GM12878 (cell line): ENCODE results near the gene MTMR10.

Source experiments
- BCLAF1 ChIP-seq: fragments of 450-650 bp; IDR thresholded peaks from 2 replicates; pipeline ENCODE4 v1.6.1; 2017; ENCODE audit warnings: antibody characterized with exemption, mild to moderate bottlenecking, moderate library complexity
- CHD1 ChIP-seq: IDR thresholded peaks from 2 replicates; pipeline ENCODE4 v1.6.1; 2012; ENCODE audit warnings: low read depth, low read length, improper control_type of control experiment
- CTCF ChIP-seq, 3 experiments: IDR thresholded peaks in 2 of 3; conservative IDR thresholded peaks in 1 of 3; 2 replicates each; pipeline ENCODE4 v1.5.1; 2011; ENCODE audit warnings: low read depth in 3 of 3, low read length in 3 of 3, mild to moderate bottlenecking in 3 of 3, control low read depth in 2 of 3, moderate library complexity in 2 of 3, inconsistent platforms in 1 of 3, mixed read lengths in 1 of 3; ENCODE audit not compliant: control insufficient read depth in 2 of 3, insufficient read depth in 1 of 3; ENCODE audit errors: extremely low read depth in 1 of 3
- LARP7 ChIP-seq: fragments of 450-650 bp; IDR thresholded peaks from 2 replicates; pipeline ENCODE4 v1.6.1; 2017; ENCODE audit warnings: mild to moderate bottlenecking
- MXI1 ChIP-seq: fragments of 150-350 bp; IDR thresholded peaks from 2 replicates; pipeline ENCODE4 v1.6.1; 2011; ENCODE audit warnings: low read depth, mild to moderate bottlenecking, inconsistent platforms, low read length, improper control_type of control experiment
- NRF1 ChIP-seq: conservative IDR thresholded peaks from 2 replicates; pipeline ENCODE4 v1.6.1; 2011; ENCODE audit warnings: mild to moderate bottlenecking, low read depth, low read length, improper control_type of control experiment
- POLR2AphosphoS5 ChIP-seq: IDR thresholded peaks from 2 replicates; pipeline ENCODE4 v1.6.1; 2011; ENCODE audit warnings: mild to moderate bottlenecking, low read length, inconsistent platforms
- SKIL ChIP-seq: fragments of 450-650 bp; IDR thresholded peaks from 2 replicates; pipeline ENCODE4 v1.6.1; 2017; ENCODE audit warnings: mild to moderate bottlenecking, low read depth, inconsistent platforms; ENCODE audit not compliant: poor library complexity, severe bottlenecking
- SREBF2 ChIP-seq: IDR thresholded peaks from 2 replicates; pipeline ENCODE4 v1.6.1; 2012; ENCODE audit warnings: mild to moderate bottlenecking, low read length
- TARDBP ChIP-seq: IDR thresholded peaks from 2 replicates; pipeline ENCODE4 v1.6.1; 2016; ENCODE audit warnings: borderline replicate concordance

- TF ChIP-seq SKIL (no peak), CHD1 (no peak), BCLAF1 (no peak), NRF1 (no peak), TARDBP (no peak), POLR2AphosphoS5 (no peak), CTCF (IDR thresholded peaks at IDR 0.05 in 2 of 3, conservative IDR thresholded peaks at IDR 0.05 in 1 of 3; ENCODE audit: control insufficient read depth in 2 of 3, extremely low read depth in 1 of 3, insufficient read depth in 1 of 3, low read depth in 3 of 3, low read length in 3 of 3) (no peak), LARP7 (no peak), MXI1 (no peak), SREBF2 (no peak)
Observed at GRCh38 chr15:30930422-30930821, 61.0 kb downstream of the MTMR10 start.
